Smooth muscle cell (in vitro differentiated cells): Measurements from ENCODE around the gene SPPL2C. TPM values are rescaled to one million over a fixed set of nuclear protein-coding genes. Genes with fewer than 3 reads are reported as not detected.

Experiments used
- DNase-seq: peaks from one replicate; lab custom pipeline; 2025; ENCODE audit not compliant: unreplicated experiment; lab: John Stamatoyannopoulos, UW
- H2AFZ ChIP-seq: fragments of 200-600 bp; sonication (generic); 2 replicates; pipeline ENCODE4 v1.6.0; 2016; ENCODE audit warnings: antibody characterized with exemption, low read depth, mild to moderate bottlenecking
- H3F3A ChIP-seq: fragments of 200-600 bp; sonication (generic); 2 replicates; pipeline ENCODE4 v1.6.0; 2017; ENCODE audit warnings: antibody characterized with exemption, low read depth
- H3K27ac ChIP-seq: fragments of 200-600 bp; sonication (generic); 2 replicates; pipeline ENCODE4 v1.5.1; 2016; ENCODE audit warnings: low read depth, mild to moderate bottlenecking
- H3K27me3 ChIP-seq: fragments of 200-600 bp; sonication (generic); 2 replicates; pipeline ENCODE4 v1.6.1; 2016; ENCODE audit warnings: low read depth, mild to moderate bottlenecking
- H3K36me3 ChIP-seq: fragments of 200-600 bp; sonication (generic); 2 replicates; pipeline ENCODE4 v1.5.1; 2016; ENCODE audit warnings: low read depth
- H3K4me1 ChIP-seq: fragments of 200-600 bp; sonication (generic); 2 replicates; pipeline ENCODE4 v1.5.1; 2016; ENCODE audit warnings: low read depth
- H3K4me2 ChIP-seq: fragments of 200-600 bp; sonication (generic); 2 replicates; pipeline ENCODE4 v1.6.0; 2016; ENCODE audit warnings: mild to moderate bottlenecking
- H3K4me3 ChIP-seq: fragments of 200-600 bp; sonication (generic); 2 replicates; pipeline ENCODE4 v1.5.1; 2016; ENCODE audit warnings: mild to moderate bottlenecking
- H3K79me2 ChIP-seq: fragments of 200-600 bp; sonication (generic); 2 replicates; pipeline ENCODE4 v1.6.0; 2016; ENCODE audit warnings: low read depth, mild to moderate bottlenecking
- H3K9ac ChIP-seq: fragments of 200-600 bp; sonication (generic); 2 replicates; pipeline ENCODE4 v1.6.0; 2016; ENCODE audit warnings: low read depth
- H3K9me3 ChIP-seq: fragments of 200-600 bp; sonication (generic); replicated peaks from 2 replicates; pipeline ENCODE4 v1.5.1; 2016; ENCODE audit warnings: low read depth
- H4K20me1 ChIP-seq: fragments of 200-600 bp; sonication (generic); 2 replicates; pipeline ENCODE4 v1.6.0; 2016; ENCODE audit warnings: low read depth
- WGBS: methylation state at CpG from one replicate; pipeline ENCODE4 v1.1.7; 2016; ENCODE audit warnings: low lambda C conversion rate; 5-methylcytosine and 5-hydroxymethylcytosine counted together
- polyA plus RNA-seq: library from polyadenylated mRNA; unstranded; fragments of >200 nt; fragmentation: Nextera tagmentation; extraction: Ambion mirVana; gene quantifications from 2 replicates; pipeline ENCODE4 v1.2.1, GENCODE V29; 2016
- total RNA-seq: library from RNA; depleted of rRNA; stranded (reverse); fragments of >200 nt; gene quantifications from 2 replicates; pipeline ENCODE4 v1.2.3, GENCODE V29; 2014
- TF ChIP-seq, protein P1 (sequence below): fragments of 200-600 bp; sonication (generic); IDR thresholded peaks from 2 replicates; pipeline ENCODE4 v1.5.1; 2017; ENCODE audit warnings: borderline replicate concordance, mild to moderate bottlenecking, antibody characterized with exemption; ENCODE audit not compliant: insufficient read depth, poor library complexity, severe bottlenecking

SPPL2C gene
- total and polyA plus RNA-seq, 2 experiments from 2014 or later = not detected

DNA sequence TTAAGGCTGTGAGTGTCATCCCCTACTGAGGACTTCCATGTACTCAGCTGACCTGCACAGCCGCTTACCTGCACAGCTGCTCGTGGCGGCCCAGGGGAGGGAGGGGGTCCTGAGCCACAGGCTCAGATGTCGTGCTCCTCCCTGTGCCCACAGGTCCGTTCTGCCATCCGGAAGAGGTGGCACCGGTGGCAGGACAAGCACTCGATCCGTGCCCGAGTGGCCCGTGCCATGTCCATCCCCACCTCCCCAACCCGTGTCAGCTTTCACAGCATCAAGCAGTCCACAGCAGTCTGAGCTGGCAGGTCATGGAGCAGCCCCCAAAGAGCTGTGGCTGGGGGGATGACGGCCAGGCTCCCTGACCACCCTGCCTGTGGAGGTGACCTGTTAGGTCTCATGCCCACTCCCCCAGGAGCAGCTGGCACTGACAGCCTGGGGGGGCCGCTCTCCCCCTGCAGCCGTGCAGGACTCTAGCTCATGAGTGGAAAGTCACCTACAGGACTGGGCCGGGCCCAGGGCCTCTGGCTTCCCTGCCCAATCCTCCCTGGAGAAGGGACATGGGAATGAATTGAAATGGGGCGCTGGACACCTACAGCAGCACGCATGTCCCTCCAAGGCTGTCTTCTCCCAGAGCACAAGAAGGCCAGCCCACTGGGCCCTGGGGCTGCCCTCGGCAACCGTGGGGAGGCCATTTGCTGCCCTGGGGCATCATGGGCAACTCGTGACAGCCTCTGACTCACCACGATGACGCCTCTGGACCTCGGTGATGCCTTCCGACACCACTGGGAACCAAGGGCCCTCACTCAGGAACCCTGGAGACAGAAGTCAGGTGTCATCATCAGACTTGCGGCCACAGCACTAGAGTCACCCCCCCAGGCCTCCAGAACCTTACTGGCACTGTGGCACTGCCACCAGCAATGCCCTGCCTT is 9.9 kb upstream of the SPPL2C start:
- Histone ChIP-seq H3F3A (no peaks in the 10 kb centered on the region), H3K79me2 (no peaks in the 10 kb centered on the region), H3K9me3 (no peaks in the 10 kb centered on the region), H3K36me3 (no peaks in the 10 kb centered on the region), H3K27me3 (no peaks in the 10 kb centered on the region), H3K4me3 (no peak overlapping the region), H3K4me1 (no peaks in the 10 kb centered on the region), H3K9ac (no peak overlapping the region), H3K27ac (no peak overlapping the region), H3K4me2 (no peak overlapping the region), H2AFZ (no peak overlapping the region), H4K20me1 (no peaks in the 10 kb centered on the region)
- 82% methylated on average over 26 of the region's 26 CpGs for WGBS
- TF ChIP-seq, protein P1, sequence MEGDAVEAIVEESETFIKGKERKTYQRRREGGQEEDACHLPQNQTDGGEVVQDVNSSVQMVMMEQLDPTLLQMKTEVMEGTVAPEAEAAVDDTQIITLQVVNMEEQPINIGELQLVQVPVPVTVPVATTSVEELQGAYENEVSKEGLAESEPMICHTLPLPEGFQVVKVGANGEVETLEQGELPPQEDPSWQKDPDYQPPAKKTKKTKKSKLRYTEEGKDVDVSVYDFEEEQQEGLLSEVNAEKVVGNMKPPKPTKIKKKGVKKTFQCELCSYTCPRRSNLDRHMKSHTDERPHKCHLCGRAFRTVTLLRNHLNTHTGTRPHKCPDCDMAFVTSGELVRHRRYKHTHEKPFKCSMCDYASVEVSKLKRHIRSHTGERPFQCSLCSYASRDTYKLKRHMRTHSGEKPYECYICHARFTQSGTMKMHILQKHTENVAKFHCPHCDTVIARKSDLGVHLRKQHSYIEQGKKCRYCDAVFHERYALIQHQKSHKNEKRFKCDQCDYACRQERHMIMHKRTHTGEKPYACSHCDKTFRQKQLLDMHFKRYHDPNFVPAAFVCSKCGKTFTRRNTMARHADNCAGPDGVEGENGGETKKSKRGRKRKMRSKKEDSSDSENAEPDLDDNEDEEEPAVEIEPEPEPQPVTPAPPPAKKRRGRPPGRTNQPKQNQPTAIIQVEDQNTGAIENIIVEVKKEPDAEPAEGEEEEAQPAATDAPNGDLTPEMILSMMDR = no peak
- no peak for DNase-seq

DNA sequence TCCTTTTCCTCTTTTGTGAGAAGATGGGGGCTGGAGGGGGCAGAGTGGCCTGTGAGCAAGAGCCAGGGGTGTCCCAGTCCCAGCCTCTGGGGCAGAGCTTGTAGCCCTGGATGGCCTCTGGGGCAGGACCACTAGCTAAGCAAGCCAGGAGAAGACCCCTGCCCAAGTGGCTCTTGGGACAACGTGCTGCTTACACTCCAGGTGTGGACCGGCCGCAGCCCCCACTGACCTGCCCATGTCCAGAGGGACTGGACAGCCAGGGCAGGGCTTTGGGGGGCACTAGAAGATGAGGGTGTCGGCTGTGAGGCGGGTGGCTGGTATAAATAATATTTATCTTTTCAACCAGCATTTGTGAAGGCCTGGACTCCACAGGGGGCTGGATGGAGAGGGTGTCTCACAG is 9.2 kb upstream of the SPPL2C start:
- Histone ChIP-seq H2AFZ (no peak overlapping the region), H3K36me3 (no peaks in the 10 kb centered on the region), H4K20me1 (no peaks in the 10 kb centered on the region), H3F3A (no peaks in the 10 kb centered on the region), H3K4me1 (no peaks in the 10 kb centered on the region), H3K79me2 (no peaks in the 10 kb centered on the region), H3K9me3 (no peaks in the 10 kb centered on the region), H3K4me3 (no peak overlapping the region), H3K9ac (no peak overlapping the region), H3K27me3 (no peaks in the 10 kb centered on the region), H3K27ac (no peak overlapping the region), H3K4me2 (no peak overlapping the region)
- no peak for DNase-seq
- 94% methylated on average over 5 of the region's 5 CpGs for WGBS
- TF ChIP-seq, protein P1 = no peak

DNA sequence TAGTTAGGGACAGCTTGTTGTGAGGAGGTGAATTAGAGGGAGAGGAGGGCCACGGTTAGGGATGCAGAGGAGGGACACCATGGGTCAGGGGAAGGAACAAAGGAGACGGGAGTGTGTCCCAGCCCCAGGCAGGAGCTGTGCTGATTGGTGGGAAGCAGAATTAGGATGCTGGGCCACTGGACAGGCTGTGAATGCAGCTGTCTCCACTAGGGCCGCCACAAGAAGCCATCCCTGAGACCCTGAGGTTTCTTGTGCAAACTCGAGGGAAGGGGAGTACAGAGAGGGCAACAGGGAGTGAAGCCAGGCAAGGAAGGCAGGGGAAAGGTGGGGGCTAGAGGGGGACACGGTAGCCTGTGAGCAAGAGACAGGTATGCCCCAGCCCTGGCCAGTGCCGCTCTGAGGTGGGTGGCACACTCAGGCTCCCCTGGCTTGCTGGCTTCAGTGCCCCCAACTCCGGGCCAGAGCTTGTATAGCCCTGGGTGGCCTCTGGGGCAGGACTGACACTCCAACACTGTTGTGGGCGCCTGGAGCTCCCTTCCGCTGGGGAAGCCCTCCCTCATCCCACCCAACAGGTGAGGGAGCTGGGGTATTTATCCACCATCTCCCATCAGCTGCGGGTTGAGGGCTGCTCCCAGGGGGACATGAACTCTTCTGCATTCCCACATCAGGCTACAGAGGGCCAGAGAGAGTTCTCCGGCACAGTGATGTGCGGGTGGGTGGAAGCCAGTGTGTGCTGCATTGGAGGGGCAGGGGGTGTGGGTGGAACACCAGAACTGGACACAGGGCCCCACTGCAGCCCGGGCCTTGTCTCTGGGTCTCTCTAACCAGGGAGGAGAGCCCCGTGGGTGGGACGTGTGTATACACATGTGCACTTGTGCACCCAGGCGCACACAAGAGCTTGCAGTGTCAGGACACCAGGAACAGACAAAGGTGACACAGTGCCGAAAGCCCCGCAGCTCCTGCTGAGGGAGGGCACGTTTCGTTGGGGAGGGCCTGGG is 8.3 kb upstream of the SPPL2C start:
- Histone ChIP-seq H4K20me1 (no peaks in the 10 kb centered on the region), H3K9ac (no peak overlapping the region), H3K27ac (no peak overlapping the region), H3K9me3 (no peaks in the 10 kb centered on the region), H3K79me2 (no peaks in the 10 kb centered on the region), H3K36me3 (no peaks in the 10 kb centered on the region), H3K27me3 (no peaks in the 10 kb centered on the region), H3K4me2 (no peak overlapping the region), H3F3A (no peaks in the 10 kb centered on the region), H2AFZ (no peak overlapping the region), H3K4me3 (no peak overlapping the region), H3K4me1 (no peaks in the 10 kb centered on the region)
- DNase-seq = no peak
- TF ChIP-seq, protein P1 = no peak
- whole genome bisulfite sequencing = 84% methylated on average over 18 of the region's 20 CpGs
